Adrenal gland (tissue), 12 donors: ENCODE results near the gene MRPS34. TPM values are rescaled to one million over a fixed set of nuclear protein-coding genes. Genes with fewer than 3 reads are reported as not detected.

Experiments
- DNase-seq, 7 donors: peaks; one replicate each; pipeline ENCODE4 v3.0.0-alpha.2; 2019 to 2020
- H3K27ac ChIP-seq, 5 donors: fragments of 200-600 bp; sonication (generic) in 4 of 5; 1 replicate in 3 of 5; 2 replicates in 2 of 5; pipeline versions ENCODE4 v1.5.1 to v1.8.0; 2016 to 2020; ENCODE audit warnings: mild to moderate bottlenecking in 1 of 5
- H3K27me3 ChIP-seq: fragments of 200-600 bp; 2 replicates; pipeline ENCODE4 v1.8.0; 2021
- H3K36me3 ChIP-seq, 2 donors: fragments of 200-600 bp; replicated peaks in 1 of 2; 1 replicate in 1 of 2; 2 replicates in 1 of 2; pipeline versions ENCODE4 v1.5.1 to v1.8.0; 2018 to 2022
- H3K4me1 ChIP-seq, 2 donors: fragments of 200-600 bp; replicated peaks in 1 of 2; 1 replicate in 1 of 2; 2 replicates in 1 of 2; pipeline versions ENCODE4 v1.5.1 to v1.8.0; 2018 to 2021
- H3K4me3 ChIP-seq, 4 donors: fragments of 200-600 bp; sonication (generic) in 3 of 4; one replicate each; pipeline ENCODE4 v1.5.1; 2016 to 2018
- H3K9me3 ChIP-seq, 3 donors: fragments of 200-600 bp; sonication (generic) in 1 of 3; replicated peaks in 1 of 3; 1 replicate in 2 of 3; 2 replicates in 1 of 3; pipeline versions ENCODE4 v1.5.1 to v1.8.0; 2016 to 2021
- CTCF ChIP-seq, 6 experiments: fragments of 450-650 bp in 4 of 6; fragments of 200-600 bp in 2 of 6; sonication (generic) in 1 of 6; IDR thresholded peaks; 1 replicate in 5 of 6; 2 replicates in 1 of 6; pipeline versions ENCODE4 v1.5.1 to v1.8.0; 2016 to 2021; ENCODE audit warnings: antibody characterized with exemption in 6 of 6, mild to moderate bottlenecking in 2 of 6, moderate library complexity in 1 of 6
- POLR2A ChIP-seq, 2 donors: fragments of 450-650 bp; IDR thresholded peaks; one replicate each; pipeline ENCODE4 v1.6.1; 2017; ENCODE audit warnings: antibody characterized with exemption in 2 of 2, mild to moderate bottlenecking in 2 of 2, moderate library complexity in 1 of 2
- WGBS, 4 donors: extraction: QIAGEN DNeasy Blood & Tissue Kit in 2 of 4; methylation state at CpG; one replicate each; pipeline versions ENCODE4 v1.1.5 to v1.1.7; 2013 to 2017; 5-methylcytosine and 5-hydroxymethylcytosine counted together
- intact Hi-C, 2 donors: fragments of 100-400 bp; cut with DNase I; formaldehyde crosslinking; loops; one replicate each; pipeline versions ENCODE4 v1.14.1 to v1.15.0; 2022 to 2023
- microRNA-seq, 3 donors: library from miRNA; unstranded; fragments of <30 nt; microRNA quantifications; one replicate each; pipeline ENCODE4, GENCODE V29; 2017 to 2020
- polyA plus RNA-seq, 3 donors: library from polyadenylated mRNA; stranded (reverse); fragments of 200-250 nt in 2 of 3; fragments of 350-450 nt in 1 of 3; fragmentation: Illumina TruSeq in 1 of 3; extraction: RNeasy Lipid Tissue Mini Kit (QIAGEN cat#74804) in 1 of 3; gene quantifications; one replicate each; pipeline ENCODE4 v1.2.3, GENCODE V29; 2013 to 2014
- small RNA-seq, 2 donors: library from RNA; depleted of rRNA; stranded (forward); fragments of <200 nt; gene quantifications; one replicate each; pipeline ENCODE3, GENCODE V24; 2016
- total RNA-seq, 9 donors: library from RNA; depleted of rRNA in 4 of 9; stranded (reverse); fragments of >200 nt in 4 of 9; fragments of 120-200 nt in 1 of 9; fragmentation: NEBNext Ultra II Directional in 1 of 9; extraction: Animal tissue kit (Norgen Biotek cat#: 25700) in 1 of 9; gene quantifications; one replicate each; pipeline versions ENCODE4 v1.1.0 to v1.2.4, GENCODE V29; 2013 to 2023
- donor health status: healthy with polysubstance abuse.
- donor health status: Bipolar disorder and iron deficiency.
- donor health status: DM: yes; HTN: yes; CAD: no.
- donor health status: DM: no; HTN: no; CAD: no.
- donor health status: DM: no; HTN: no; CAD: no.
- donor health status: DM: yes; HTN: yes; CAD: no.

MRPS34 gene
- total and polyA plus RNA-seq, 12 donors, result 84.3 to 226 (median 141) TPM

- Histone ChIP-seq H3K4me3 (no peak overlapping the region), H3K4me1 (peaks cover 10 to 23% of the 10 kb centered on the region in 2 donors), H3K36me3 (peaks cover 0 to 31% of the 10 kb centered on the region in 2 donors), H3K27ac (peak overlapping the region in 3 of 5 donors; percentile 68 to 78 (median 76)), H3K9me3 (no peaks in the 10 kb centered on the region), H3K27me3 (no peaks in the 10 kb centered on the region)
- intact Hi-C loops, result no loop called here
- DNase-seq, result peak; percentile 36 to 77 (median 54)
- TF ChIP-seq POLR2A (IDR thresholded peaks at IDR 0.05) (no peak), CTCF (IDR thresholded peaks at IDR 0.05) (peak; percentile 63 to 81 (median 72))
- 28 to 40% (median 31%) methylated on average over 6 of the region's 6 CpGs for WGBS, 4 donors
Observed at GRCh38 chr16:1723450-1724147, 49.3 kb downstream of the MRPS34 start.

Small RNA genes lying within 50 kb of the gene (microRNA-seq; reads per million reads assigned to microRNA genes)
- gene MIR3177, result 0.76 to 2.8 (median 1.3) reads per million in 3 donors

Small RNA genes lying within 50 kb of the gene (small RNA-seq; reads per million reads assigned to genes)
- gene MIR3177, result 0.17 to 1.2 reads per million in 2 donors

Other genes with a start within 250 kb of the MRPS34 start
- 10 to 100 TPM; 11.4 to 77.2 (median 25.3) TPM for gene TMEM204, start 239.5 kb downstream of the MRPS34 start, total RNA-seq
- gene TMEM204, start 239.5 kb downstream of the MRPS34 start, polyA plus RNA-seq, result 10 to 100 TPM in 2 of 3 donors, 1 to 10 TPM in 1; 7.4 to 30.7 (median 26.6) TPM
- gene IFT140, start 161.1 kb downstream of the MRPS34 start, total RNA-seq, result 10 to 100 TPM; 12.0 to 46.4 (median 27.3) TPM
- gene IFT140, start 161.1 kb downstream of the MRPS34 start, polyA plus RNA-seq, result 10 to 100 TPM in 2 of 3 donors, 1 to 10 TPM in 1; 6.6 to 62.7 (median 31.3) TPM
- 10 to 100 TPM in 5 of 9 donors, 1 to 10 TPM in 4; 5.3 to 17.1 (median 10.1) TPM for gene CRAMP1, start 160.8 kb downstream of the MRPS34 start, total RNA-seq
- gene CRAMP1, start 160.8 kb downstream of the MRPS34 start, polyA plus RNA-seq, result 10 to 100 TPM in 1 of 3 donors, 1 to 10 TPM in 2; 4.3 to 19.0 (median 7.9) TPM
- gene JPT2, start 94.9 kb downstream of the MRPS34 start, total RNA-seq, result 10 to 100 TPM; 11.9 to 50.5 (median 34.9) TPM
- 10 to 100 TPM; 12.1 to 49.4 (median 12.7) TPM for gene JPT2, start 94.9 kb downstream of the MRPS34 start, polyA plus RNA-seq
- gene MAPK8IP3, start 66.9 kb downstream of the MRPS34 start, total RNA-seq, result 10 to 100 TPM; 30.1 to 97.1 (median 50.5) TPM
- 100 to 1,000 TPM in 2 of 3 donors, 10 to 100 TPM in 1; 12.1 to 430 (median 147) TPM for gene MAPK8IP3, start 66.9 kb downstream of the MRPS34 start, polyA plus RNA-seq
- gene NME3, start 1.6 kb downstream of the MRPS34 start, total RNA-seq, result 100 to 1,000 TPM in 8 of 9 donors, 10 to 100 TPM in 1; 82.5 to 319 (median 168) TPM
- gene NME3, start 1.6 kb downstream of the MRPS34 start, polyA plus RNA-seq, result 1,000 to 10,000 TPM in 1 of 3 donors, 100 to 1,000 TPM in 1, under 1 TPM in 1; 0.95 to 1,073 (median 860) TPM
- gene EME2, start 324 bp downstream of the MRPS34 start, total RNA-seq, result 10 to 100 TPM in 5 of 9 donors, 1 to 10 TPM in 4; 5.7 to 30.6 (median 16.1) TPM
- gene EME2, start 324 bp downstream of the MRPS34 start, polyA plus RNA-seq, result 10 to 100 TPM in 2 of 3 donors, 1 to 10 TPM in 1; 1.8 to 90.7 (median 38.0) TPM
- 100 to 1,000 TPM in 5 of 9 donors, 10 to 100 TPM in 4; 44.0 to 158 (median 105) TPM for gene SPSB3, start 9.4 kb upstream of the MRPS34 start, total RNA-seq
- gene SPSB3, start 9.4 kb upstream of the MRPS34 start, polyA plus RNA-seq, result 100 to 1,000 TPM in 2 of 3 donors, 1 to 10 TPM in 1; 8.3 to 297 (median 238) TPM
- 100 to 1,000 TPM in 4 of 9 donors, 10 to 100 TPM in 5; 51.3 to 252 (median 78.9) TPM for gene NUBP2, start 9.8 kb upstream of the MRPS34 start, total RNA-seq
- 10 to 100 TPM in 2 of 3 donors, 1 to 10 TPM in 1; 3.0 to 84.8 (median 78.6) TPM for gene NUBP2, start 9.8 kb upstream of the MRPS34 start, polyA plus RNA-seq
- 1 to 10 TPM in 2 of 9 donors, under 1 TPM in 6, not detected in 1; 0.11 to 3.9 (median 0.23) TPM for gene IGFALS, start 20.6 kb upstream of the MRPS34 start, total RNA-seq
- gene IGFALS, start 20.6 kb upstream of the MRPS34 start, polyA plus RNA-seq, result under 1 TPM in 2 of 3 donors, not detected in 1; 0.67 to 0.97 TPM
- gene HAGH, start 53.7 kb upstream of the MRPS34 start, total RNA-seq, result 100 to 1,000 TPM in 8 of 9 donors, 10 to 100 TPM in 1; 77.1 to 318 (median 182) TPM
- 100 to 1,000 TPM in 2 of 3 donors, 10 to 100 TPM in 1; 75.3 to 213 (median 138) TPM for gene HAGH, start 53.7 kb upstream of the MRPS34 start, polyA plus RNA-seq
- gene FAHD1, start 54.1 kb upstream of the MRPS34 start, total RNA-seq, result 100 to 1,000 TPM in 1 of 9 donors, 10 to 100 TPM in 8; 38.7 to 140 (median 51.9) TPM
- 10 to 100 TPM; 15.2 to 60.4 (median 19.9) TPM for gene FAHD1, start 54.1 kb upstream of the MRPS34 start, polyA plus RNA-seq
- gene MEIOB, start 99.0 kb upstream of the MRPS34 start, total RNA-seq, result under 1 TPM in 1 of 9 donors, not detected in 8; 0.23 TPM
- not detected for gene MEIOB, start 99.0 kb upstream of the MRPS34 start, polyA plus RNA-seq
- under 1 TPM in 1 of 9 donors, not detected in 8; 0.11 TPM for gene HS3ST6, start 145.3 kb upstream of the MRPS34 start, total RNA-seq
- gene HS3ST6, start 145.3 kb upstream of the MRPS34 start, polyA plus RNA-seq, result under 1 TPM in 1 of 3 donors, not detected in 2; 0.07 TPM
- gene MSRB1, start 170.1 kb upstream of the MRPS34 start, total RNA-seq, result 10 to 100 TPM in 7 of 9 donors, 1 to 10 TPM in 2; 9.2 to 21.5 (median 14.8) TPM
- gene MSRB1, start 170.1 kb upstream of the MRPS34 start, polyA plus RNA-seq, result 10 to 100 TPM in 2 of 3 donors, 1 to 10 TPM in 1; 8.1 to 38.9 (median 21.5) TPM
- under 1 TPM in 2 of 9 donors, not detected in 7; 0.06 to 0.20 TPM for gene RPL3L, start 181.6 kb upstream of the MRPS34 start, total RNA-seq
- under 1 TPM in 1 of 3 donors, not detected in 2; 0.07 TPM for gene RPL3L, start 181.6 kb upstream of the MRPS34 start, polyA plus RNA-seq
- gene NDUFB10, start 186.4 kb upstream of the MRPS34 start, total RNA-seq, result 100 to 1,000 TPM; 134 to 298 (median 155) TPM
- gene NDUFB10, start 186.4 kb upstream of the MRPS34 start, polyA plus RNA-seq, result 100 to 1,000 TPM; 109 to 268 (median 213) TPM
- gene RPS2, start 191.7 kb upstream of the MRPS34 start, total RNA-seq, result 1,000 to 10,000 TPM; 1,192 to 2,338 (median 1,647) TPM
- gene RPS2, start 191.7 kb upstream of the MRPS34 start, polyA plus RNA-seq, result 1,000 to 10,000 TPM; 1,045 to 4,016 (median 2,050) TPM
- gene RNF151, start 193.7 kb upstream of the MRPS34 start, total RNA-seq, result under 1 TPM in 1 of 9 donors, not detected in 8; 0.47 TPM
- gene RNF151, start 193.7 kb upstream of the MRPS34 start, polyA plus RNA-seq, result under 1 TPM in 2 of 3 donors, not detected in 1; 0.20 to 0.64 TPM
- gene TBL3, start 198.9 kb upstream of the MRPS34 start, total RNA-seq, result 100 to 1,000 TPM in 1 of 9 donors, 10 to 100 TPM in 8; 22.3 to 137 (median 34.8) TPM
- 100 to 1,000 TPM in 2 of 3 donors, 10 to 100 TPM in 1; 10.8 to 106 (median 105) TPM for gene TBL3, start 198.9 kb upstream of the MRPS34 start, polyA plus RNA-seq
- under 1 TPM in 3 of 9 donors, not detected in 6; 0.28 to 0.53 (median 0.47) TPM for gene NOXO1, start 208.3 kb upstream of the MRPS34 start, total RNA-seq
- 1 to 10 TPM in 2 of 3 donors, not detected in 1; 1.3 to 3.3 TPM for gene NOXO1, start 208.3 kb upstream of the MRPS34 start, polyA plus RNA-seq
- gene GFER, start 211.1 kb upstream of the MRPS34 start, total RNA-seq, result 10 to 100 TPM; 16.4 to 37.6 (median 26.9) TPM
- gene GFER, start 211.1 kb upstream of the MRPS34 start, polyA plus RNA-seq, result 10 to 100 TPM; 17.4 to 60.8 (median 54.4) TPM
- gene SYNGR3, start 216.8 kb upstream of the MRPS34 start, total RNA-seq, result 10 to 100 TPM in 1 of 9 donors, 1 to 10 TPM in 3, under 1 TPM in 3, not detected in 2; 0.54 to 10.9 (median 1.1) TPM
- 1 to 10 TPM; 3.2 to 5.2 (median 4.4) TPM for gene SYNGR3, start 216.8 kb upstream of the MRPS34 start, polyA plus RNA-seq
- gene ZNF598, start 236.7 kb upstream of the MRPS34 start, total RNA-seq, result 10 to 100 TPM in 8 of 9 donors, 1 to 10 TPM in 1; 4.7 to 36.6 (median 27.5) TPM
- gene ZNF598, start 236.7 kb upstream of the MRPS34 start, polyA plus RNA-seq, result 10 to 100 TPM in 2 of 3 donors, 1 to 10 TPM in 1; 8.3 to 51.5 (median 37.9) TPM
- 1 to 10 TPM in 3 of 9 donors, under 1 TPM in 1, not detected in 5; 0.50 to 3.9 (median 1.4) TPM for gene NPW, start 246.7 kb upstream of the MRPS34 start, total RNA-seq
- gene NPW, start 246.7 kb upstream of the MRPS34 start, polyA plus RNA-seq, result 1 to 10 TPM in 1 of 3 donors, under 1 TPM in 1, not detected in 1; 0.88 to 1.3 TPM